ENCODE results near the gene ZDHHC14. TPM values are rescaled to one million over a fixed set of nuclear protein-coding genes. Genes with fewer than 3 reads are reported as not detected.

Gene ZDHHC14
- total and polyA plus RNA-seq, 2 of the 8 experiments (the other 6 are each of a cell fraction or from before 2014, with no cell fraction given), result 2.9 to 5.3 TPM

DNA sequence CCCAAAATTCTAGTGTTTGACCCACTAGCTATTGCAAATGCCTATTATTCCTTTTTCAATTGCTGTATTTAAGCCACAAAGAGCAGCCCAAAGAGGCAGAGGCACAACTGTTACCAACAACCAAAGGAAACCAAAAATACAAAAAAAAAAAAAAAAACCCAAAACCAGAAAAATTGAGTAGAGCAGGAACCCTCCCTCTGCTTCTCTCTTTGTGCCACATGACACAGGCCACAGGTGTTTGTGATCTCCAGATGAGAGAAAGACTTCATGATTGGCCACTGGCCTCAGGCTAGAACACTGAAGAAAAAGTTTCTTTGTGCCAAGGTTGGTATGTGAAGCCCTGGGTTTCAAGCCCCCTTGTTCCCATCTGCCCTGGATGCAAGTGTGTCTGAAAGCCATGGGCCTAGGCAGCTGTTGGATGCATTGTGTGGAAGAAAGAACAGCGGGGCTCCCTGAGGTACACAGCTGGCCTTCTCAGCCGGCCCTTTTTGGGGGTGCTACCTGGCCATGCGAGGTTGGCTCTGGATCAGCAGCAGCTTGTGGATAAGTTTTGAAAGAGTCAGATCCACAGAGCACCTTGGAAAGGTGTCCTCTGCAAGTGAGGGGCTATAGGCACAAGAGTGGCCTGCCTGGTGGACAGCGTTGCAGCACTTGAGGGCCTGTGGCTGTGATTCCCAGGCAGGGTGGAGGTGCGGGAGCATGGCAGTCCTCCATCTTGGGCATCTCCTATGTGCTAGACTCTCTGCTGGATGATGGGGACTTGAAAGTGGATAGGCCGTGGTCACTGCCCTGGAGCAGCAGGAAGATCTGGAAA lies 204.5 kb downstream of the ZDHHC14 start:
- no peak for TF ChIP-seq CHD2 (IDR thresholded peaks at IDR 0.05; ENCODE audit: low read length)
- no peak for TF ChIP-seq MAFK (IDR thresholded peaks at IDR 0.05; ENCODE audit: low read depth, low read length)
- TF ChIP-seq SIN3A (conservative IDR thresholded peaks at IDR 0.05 in 1 of 2, IDR thresholded peaks at IDR 0.05 in 1 of 2; ENCODE audit: low read depth in 1 of 2, low read length in 2 of 2), result no peak
- no peak for TF ChIP-seq CHD1 (IDR thresholded peaks at IDR 0.05; ENCODE audit: low read depth, low read length)
- no peak for TF ChIP-seq RNF2 (IDR thresholded peaks at IDR 0.05; ENCODE audit: borderline replicate concordance, low read depth, low read length, missing control alignments, poor library complexity, severe bottlenecking)
- no peak for TF ChIP-seq SP1 (IDR thresholded peaks at IDR 0.05; ENCODE audit: low read depth, low read length)
- TF ChIP-seq TAF7 (optimal IDR thresholded peaks at IDR 0.05; ENCODE audit: borderline replicate concordance, low read depth, low read length), result no peak
- no peak for TF ChIP-seq YY1 (IDR thresholded peaks at IDR 0.05; ENCODE audit: low read depth, low read length)
- TF ChIP-seq TCF12 (IDR thresholded peaks at IDR 0.05; ENCODE audit: low read depth, low read length), result no peak
- TF ChIP-seq GTF2F1 (IDR thresholded peaks at IDR 0.05; ENCODE audit: borderline replicate concordance, low read depth, low read length), result no peak
- no peak for TF ChIP-seq EGR1 (IDR thresholded peaks at IDR 0.05; ENCODE audit: borderline replicate concordance, low read depth, low read length)
- TF ChIP-seq FOSL1 (IDR thresholded peaks at IDR 0.05; ENCODE audit: insufficient read depth, low read depth, low read length), result no peak
- TF ChIP-seq ZNF274 (IDR thresholded peaks at IDR 0.05; ENCODE audit: borderline replicate concordance, extremely low read depth, low read length), result no peak
- Histone ChIP-seq H3K4me1 (replicated peaks in 1 of 4; ENCODE audit: control insufficient read depth in 3 of 4, insufficient read depth in 4 of 4, low read length in 3 of 4) (no peaks in the 10 kb centered on the region), H2BK15ac (ENCODE audit: low read length) (no peak overlapping the region), H2BK5ac (ENCODE audit: low read depth, low read length) (0 out of 2 replicates have a peak overlapping the region, but pooled peaks have one; percentile 19), H2BK12ac (ENCODE audit: low read depth, low read length) (no peak overlapping the region), H3K9me3 (ENCODE audit: insufficient read depth in 2 of 2, low read depth in 1 of 2, low read length in 1 of 2) (peaks cover 6 to 12% of the 10 kb centered on the region in 2 experiments), H3K4me2 (ENCODE audit: insufficient read depth in 1 of 2, low read depth in 2 of 2, low read length in 2 of 2) (no peak overlapping the region), H3K56ac (replicated peaks; ENCODE audit: insufficient read length, low read depth, low read length) (no peak overlapping the region), H3K27ac (ENCODE audit: low read depth, low read length) (no peak overlapping the region), H3K23me2 (ENCODE audit: low read depth, low read length) (no peaks in the 10 kb centered on the region), H3K9ac (replicated peaks in 1 of 4; ENCODE audit: extremely low read depth in 1 of 4, low read depth in 3 of 4, low read length in 3 of 4) (no peak overlapping the region), H4K20me1 (replicated peaks in 1 of 2; ENCODE audit: control insufficient read depth in 1 of 2, insufficient read depth in 2 of 2, low read length in 2 of 2) (no peaks in the 10 kb centered on the region), H3K36me3 (ENCODE audit: control insufficient read depth in 2 of 4, insufficient read depth in 4 of 4, low read length in 3 of 4) (no peaks in the 10 kb centered on the region), H2BK20ac (ENCODE audit: low read length) (no peak overlapping the region), H2AFZ (ENCODE audit: low read length) (no peak overlapping the region), H3K4me3 (ENCODE audit: extremely low read depth in 1 of 4, insufficient read depth in 2 of 4, low read depth in 3 of 4, low read length in 4 of 4) (no peak overlapping the region), H4K91ac (replicated peaks; ENCODE audit: insufficient read length, low read length) (no peak overlapping the region), H4K5ac (ENCODE audit: insufficient read length, low read depth, low read length) (no peak overlapping the region), H3K14ac (ENCODE audit: insufficient read length) (no peak overlapping the region), H2AK5ac (ENCODE audit: low read depth, low read length) (no peak overlapping the region), H4K8ac (ENCODE audit: extremely low read depth, insufficient read depth, low read length) (peak overlapping the region; percentile 79; the same call in 1 of the 2 replicates), H3K79me2 (ENCODE audit: control insufficient read depth in 1 of 2, insufficient read depth in 2 of 2, low read length in 2 of 2) (no peaks in the 10 kb centered on the region), H3K23ac (ENCODE audit: insufficient read length) (no peak overlapping the region), H3K79me1 (ENCODE audit: low read depth, low read length) (no peaks in the 10 kb centered on the region), H3K4ac (replicated peaks; ENCODE audit: insufficient read length, low read depth, low read length) (peak overlapping the region; percentile 28), H3K27me3 (replicated peaks in 1 of 4; ENCODE audit: control insufficient read depth in 3 of 4, extremely low read depth in 1 of 4, insufficient read depth in 3 of 4, low read length in 3 of 4) (no peaks in the 10 kb centered on the region), H2BK120ac (replicated peaks; ENCODE audit: low read depth, low read length) (no peak overlapping the region), H3K18ac (ENCODE audit: extremely low read depth, low read length) (no peak overlapping the region)
- 91% methylated on average over 6 of the region's 6 CpGs; no CpG with 5 or more reads in 1 of the 2 experiments for WGBS, 2 experiments (ENCODE audit: extremely low coverage in 1 of 2, insufficient coverage in 1 of 2, insufficient read length in 1 of 2, insufficient replicate concordance in 2 of 2, low coverage in 1 of 2, low lambda C conversion rate in 2 of 2, missing lambda C conversion rate in 1 of 2)
- ChIA-PET POLR2A (ENCODE audit: partially characterized antibody) (no interaction called here), CTCF (ENCODE audit: partially characterized antibody) (interaction anchor here (0.9 to 4.4 kb wide), 3 partner anchors 8 to 137 kb away, joined by 3 to 19 read pairs (median 3); no protein-coding TSS in a partner anchor)
- FAIRE-seq (no peak), DNase-seq (ENCODE audit: low read depth in 1 of 2, low spot score in 2 of 2) (no peak)
